K562 (cell line): ENCODE measurements around the gene HSD17B1. TPM values are rescaled to one million over a fixed set of nuclear protein-coding genes. Genes with fewer than 3 reads are reported as not detected.

Experiments
- ELF4 ChIP-seq: fragments of 450-650 bp; formaldehyde crosslinking; IDR thresholded peaks from 2 replicates; pipeline ENCODE4 v1.4.0; 2022; ENCODE audit warnings: missing genetic modification characterization
- EP300 ChIP-seq: IDR thresholded peaks from 2 replicates; pipeline ENCODE4 v1.6.1; 2012; ENCODE audit warnings: low read length, improper control_type of control experiment
- ETV5 ChIP-seq: sonication (generic); formaldehyde crosslinking; IDR thresholded peaks from 2 replicates; pipeline ENCODE4 v1.4.0; 2020; ENCODE audit warnings: low read depth, mild to moderate bottlenecking, missing genetic modification reagents
- FOXK1 ChIP-seq: sonication (generic); formaldehyde crosslinking; IDR thresholded peaks from 2 replicates; pipeline ENCODE4 v1.8.0; 2022; ENCODE audit warnings: missing genetic modification reagents, mild to moderate bottlenecking, borderline replicate concordance
- HDAC6 ChIP-seq: IDR thresholded peaks from 2 replicates; pipeline ENCODE4 v1.6.1; 2012; ENCODE audit warnings: low read depth, mild to moderate bottlenecking, control low read depth, inconsistent platforms, low read length, moderate library complexity
- LCOR ChIP-seq: sonication (generic); formaldehyde crosslinking; IDR thresholded peaks from 2 replicates; pipeline ENCODE4 v1.8.0; 2022; ENCODE audit warnings: mild to moderate bottlenecking, missing genetic modification reagents
- MAFF ChIP-seq: IDR thresholded peaks from 2 replicates; pipeline ENCODE4 v1.6.1; 2012; ENCODE audit warnings: low read length, improper control_type of control experiment
- MYC ChIP-seq, 2 experiments: fragments of 250-450 bp in 1 of 2; sonication (Bioruptor Pico) in 1 of 2; IDR thresholded peaks; 2 replicates each; pipeline versions ENCODE4 v1.5.1 to v1.6.1; 2012 to 2021; ENCODE audit warnings: low read depth in 2 of 2, borderline replicate concordance in 1 of 2, improper control_type of control experiment in 1 of 2, low read length in 1 of 2, mild to moderate bottlenecking in 1 of 2, moderate library complexity in 1 of 2
- POLR2G ChIP-seq: fragments of 200-400 bp; formaldehyde crosslinking; IDR thresholded peaks from 2 replicates; pipeline ENCODE4 v1.6.1; 2017; ENCODE audit warnings: low read depth, mild to moderate bottlenecking, antibody characterized with exemption, low read length, moderate library complexity
- RB1 ChIP-seq: fragments of 450-650 bp; IDR thresholded peaks from 2 replicates; pipeline ENCODE4 v1.6.1; 2017; ENCODE audit warnings: low read depth, mild to moderate bottlenecking
- SNRNP70 ChIP-seq: fragments of 200-400 bp; formaldehyde crosslinking; optimal IDR thresholded peaks from 2 replicates; pipeline ENCODE3; 2017; ENCODE audit warnings: low read depth, low read length
- STAT5A ChIP-seq: IDR thresholded peaks from 2 replicates; pipeline ENCODE4 v1.6.1; 2012; ENCODE audit warnings: low read length, inconsistent platforms, borderline replicate concordance
- USF2 ChIP-seq: sonication (generic); formaldehyde crosslinking; IDR thresholded peaks from 2 replicates; pipeline ENCODE4 v1.5.0; 2020; ENCODE audit warnings: missing genetic modification reagents
- VEZF1 ChIP-seq: fragments of 200-800 bp; sonication (Bioruptor generic); IDR thresholded peaks from 2 replicates; pipeline ENCODE4 v1.6.1; 2017; ENCODE audit warnings: missing genetic modification characterization, missing compliant biosample characterization
- ZNF140 ChIP-seq: fragments of 250-450 bp; sonication (Bioruptor Pico); IDR thresholded peaks from 2 replicates; pipeline ENCODE4 v1.8.0; 2021; ENCODE audit warnings: moderate library complexity, mild to moderate bottlenecking, inconsistent platforms
- ZNF174 ChIP-seq: fragments of 250-450 bp; sonication (Bioruptor Pico); IDR thresholded peaks from 2 replicates; pipeline ENCODE4 v1.4.0; 2020; ENCODE audit warnings: mild to moderate bottlenecking
- ZNF232 ChIP-seq: sonication (generic); formaldehyde crosslinking; IDR thresholded peaks from 2 replicates; pipeline ENCODE4 v1.8.0; 2022; ENCODE audit warnings: mild to moderate bottlenecking, missing genetic modification reagents
- ZNF354B ChIP-seq: fragments of 250-450 bp; sonication (Bioruptor Pico); IDR thresholded peaks from 2 replicates; pipeline ENCODE4 v1.4.0; 2020
- ZNF586 ChIP-seq: fragments of 450-650 bp; formaldehyde crosslinking; conservative IDR thresholded peaks from 2 replicates; pipeline ENCODE4 v1.4.0; 2020; ENCODE audit warnings: mild to moderate bottlenecking, moderate library complexity
- polyA plus RNA-seq, 8 experiments: library from polyadenylated mRNA; depleted of rRNA in 4 of 8; stranded (reverse) in 5 of 8; unstranded in 3 of 8; fragments of >200 nt; fragmentation: Nextera tagmentation in 2 of 8; fragmentation: Illumina TruSeq in 1 of 8; extraction: Ambion mirVana in 2 of 8; extraction: Trizol in 1 of 8; gene quantifications; 2 replicates each; pipeline versions ENCODE4 v1.2.1 to v1.2.3, GENCODE V29; 2011 to 2014; ENCODE audit warnings: inconsistent platforms in 1 of 8, missing spikeins in 1 of 8
- total RNA-seq, 7 experiments: library from RNA; depleted of rRNA in 6 of 7; stranded (reverse); fragments of >200 nt in 6 of 7; fragmentation: Illumina TruSeq in 2 of 7; extraction: Trizol in 2 of 7; gene quantifications; 2 replicates each; pipeline versions ENCODE4 v1.2.1 to v1.2.3, GENCODE V29; 2011 to 2021; ENCODE audit warnings: low replicate concordance in 1 of 7
- TF ChIP-seq, protein P1 (sequence below), 2 experiments: IDR thresholded peaks; 2 replicates each; pipeline ENCODE4 v1.6.1; 2011; ENCODE audit warnings: borderline replicate concordance in 1 of 2, control low read depth in 1 of 2, low read depth in 1 of 2, low read length in 1 of 2, mild to moderate bottlenecking in 1 of 2, mixed read lengths in 1 of 2, moderate library complexity in 1 of 2; ENCODE audit not compliant: insufficient read depth in 1 of 2, insufficient read length in 1 of 2, poor library complexity in 1 of 2, severe bottlenecking in 1 of 2; ENCODE audit errors: extremely low read depth in 1 of 2
- TF ChIP-seq, protein P2 (sequence below), 2 experiments: fragments of 450-650 bp in 1 of 2; sonication (generic) in 1 of 2; formaldehyde crosslinking; conservative IDR thresholded peaks; 2 replicates each; pipeline versions ENCODE4 v1.4.0 to v1.8.1; 2020 to 2022; ENCODE audit warnings: mild to moderate bottlenecking in 1 of 2, missing genetic modification reagents in 1 of 2
- TF ChIP-seq, protein P3 (sequence below): sonication (generic); formaldehyde crosslinking; IDR thresholded peaks from 2 replicates; pipeline ENCODE4 v1.8.1; 2023; ENCODE audit warnings: mild to moderate bottlenecking, missing genetic modification reagents

The HSD17B1 gene
- total and polyA plus RNA-seq, 9 of the 15 experiments (the other 6 are each of a cell fraction or from before 2014, with no cell fraction given) = 0.55 to 21.1 (median 3.6) TPM

GRCh38 chr17:42518046-42518754 is 34.5 kb upstream of the HSD17B1 start (continued):
- TF ChIP-seq USF2 (no peak), MYC (IDR thresholded peaks at IDR 0.05; ENCODE audit: low read depth, low read length) (no peak), MYC (CRISPR knock-in tag; IDR thresholded peaks at IDR 0.05; ENCODE audit: borderline replicate concordance, low read depth) (no peak), ELF4 (no peak), LCOR (peak; percentile 31; the same call in 1 of the 2 replicates), SNRNP70 (no peak), ZNF354B (no peak), MAFF (no peak), ZNF174 (CRISPR knock-in tag) (no peak), ZNF140 (CRISPR knock-in tag) (no peak), HDAC6 (no peak), EP300 (peak; percentile 51; the same call in 1 of the 2 replicates), VEZF1 (no peak), POLR2G (no peak), STAT5A (peak; percentile 48; the same call in 1 of the 2 replicates), ZNF586 (CRISPR knock-in tag) (no peak), FOXK1 (CRISPR knock-in tag) (no peak), RB1 (no peak), ZNF232 (no peak), ETV5 (CRISPR knock-in tag) (no peak; the same call in 1 of the 2 replicates)
- TF ChIP-seq, protein P1, sequence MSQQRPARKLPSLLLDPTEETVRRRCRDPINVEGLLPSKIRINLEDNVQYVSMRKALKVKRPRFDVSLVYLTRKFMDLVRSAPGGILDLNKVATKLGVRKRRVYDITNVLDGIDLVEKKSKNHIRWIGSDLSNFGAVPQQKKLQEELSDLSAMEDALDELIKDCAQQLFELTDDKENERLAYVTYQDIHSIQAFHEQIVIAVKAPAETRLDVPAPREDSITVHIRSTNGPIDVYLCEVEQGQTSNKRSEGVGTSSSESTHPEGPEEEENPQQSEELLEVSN (IDR thresholded peaks at IDR 0.05; ENCODE audit: borderline replicate concordance in 1 of 2, extremely low read depth in 1 of 2, insufficient read depth in 1 of 2, insufficient read length in 1 of 2, low read depth in 1 of 2, low read length in 1 of 2, poor library complexity in 1 of 2, severe bottlenecking in 1 of 2) = no peak
- TF ChIP-seq, protein P2, sequence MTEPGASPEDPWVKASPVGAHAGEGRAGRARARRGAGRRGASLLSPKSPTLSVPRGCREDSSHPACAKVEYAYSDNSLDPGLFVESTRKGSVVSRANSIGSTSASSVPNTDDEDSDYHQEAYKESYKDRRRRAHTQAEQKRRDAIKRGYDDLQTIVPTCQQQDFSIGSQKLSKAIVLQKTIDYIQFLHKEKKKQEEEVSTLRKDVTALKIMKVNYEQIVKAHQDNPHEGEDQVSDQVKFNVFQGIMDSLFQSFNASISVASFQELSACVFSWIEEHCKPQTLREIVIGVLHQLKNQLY (CRISPR knock-in tag; conservative IDR thresholded peaks at IDR 0.05) = no peak
- TF ChIP-seq, protein P3, sequence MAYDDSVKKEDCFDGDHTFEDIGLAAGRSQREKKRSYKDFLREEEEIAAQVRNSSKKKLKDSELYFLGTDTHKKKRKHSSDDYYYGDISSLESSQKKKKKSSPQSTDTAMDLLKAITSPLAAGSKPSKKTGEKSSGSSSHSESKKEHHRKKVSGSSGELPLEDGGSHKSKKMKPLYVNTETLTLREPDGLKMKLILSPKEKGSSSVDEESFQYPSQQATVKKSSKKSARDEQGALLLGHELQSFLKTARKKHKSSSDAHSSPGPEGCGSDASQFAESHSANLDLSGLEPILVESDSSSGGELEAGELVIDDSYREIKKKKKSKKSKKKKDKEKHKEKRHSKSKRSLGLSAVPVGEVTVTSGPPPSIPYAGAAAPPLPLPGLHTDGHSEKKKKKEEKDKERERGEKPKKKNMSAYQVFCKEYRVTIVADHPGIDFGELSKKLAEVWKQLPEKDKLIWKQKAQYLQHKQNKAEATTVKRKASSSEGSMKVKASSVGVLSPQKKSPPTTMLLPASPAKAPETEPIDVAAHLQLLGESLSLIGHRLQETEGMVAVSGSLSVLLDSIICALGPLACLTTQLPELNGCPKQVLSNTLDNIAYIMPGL (CRISPR knock-in tag) = no peak
